IPS DF 4.7 (cell line): ENCODE results near the gene ALKBH2.
A peak's percentile ranks its signal among the peaks of the same experiment; 100 is the strongest.
"Not testable (repeated sequence)": the region's sequence is repeated elsewhere in the genome, so short reads cannot be mapped to it uniquely, and the experiment has no call there.

Experiments used
- DNase-seq: peaks from one replicate; pipeline ENCODE4 v3.0.0-alpha.2; 2013; ENCODE audit warnings: low spot score; ENCODE audit errors: extremely low read depth

ALKBH2 gene

GRCh38 chr12:109069307-109070271 is 23.7 kb downstream of the ALKBH2 start:
- peak; percentile 28 for DNase-seq

GRCh38 chr12:109065853-109066193 is 27.4 kb downstream of the ALKBH2 start:
- no peak for DNase-seq

GRCh38 chr12:109065154-109065852 is 28.0 kb downstream of the ALKBH2 start:
- DNase-seq, result no peak

GRCh38 chr12:109064143-109064542 is 29.1 kb downstream of the ALKBH2 start:
- DNase-seq, result no peak

GRCh38 chr12:109058773-109059172 is 34.5 kb downstream of the ALKBH2 start:
- DNase-seq, result no peak

GRCh38 chr12:109057376-109057775 is 35.9 kb downstream of the ALKBH2 start:
- no peak for DNase-seq

- no peak for DNase-seq
Measured at GRCh38 chr12:109056891-109057290, 36.4 kb downstream of the ALKBH2 start.

- no peak for DNase-seq
Measured at GRCh38 chr12:109054520-109054919, 38.8 kb downstream of the ALKBH2 start.

GRCh38 chr12:109054124-109054513 is 39.2 kb downstream of the ALKBH2 start:
- DNase-seq, result not testable (repeated sequence)

GRCh38 chr12:109053382-109054123 is 39.7 kb downstream of the ALKBH2 start:
- DNase-seq, result no peak

- DNase-seq, result peak; percentile 62
Measured at GRCh38 chr12:109052414-109053323, 40.6 kb downstream of the ALKBH2 start, which contains the start of gene USP30. Gene USP30 (plus strand): TSS chr12:109052576. CDS start chr12:109052679, 103 bp downstream.

- no peak for DNase-seq
Measured at GRCh38 chr12:109052097-109052413, 41.2 kb downstream of the ALKBH2 start.

GRCh38 chr12:109049794-109050193 is 43.5 kb downstream of the ALKBH2 start:
- not testable (repeated sequence) for DNase-seq

- DNase-seq, result not testable (repeated sequence)
Measured at GRCh38 chr12:109048706-109049105, 44.6 kb downstream of the ALKBH2 start.

- no peak for DNase-seq
Measured at GRCh38 chr12:109047081-109047805, 46.0 kb downstream of the ALKBH2 start.

GRCh38 chr12:109044241-109044640 is 49.0 kb downstream of the ALKBH2 start:
- DNase-seq, result no peak
